HepG2 (cell line): ENCODE results near the gene GCG. TPM values are rescaled to one million over a fixed set of nuclear protein-coding genes. Genes with fewer than 3 reads are reported as not detected.

Source experiments
- ATAC-seq: fragments of 200-7000 bp; cut with Tn5 transposase; 3 replicates; pipeline ENCODE4 v1.9.1; 2020; ENCODE audit warnings: mild to moderate bottlenecking, moderate library complexity
- BruUV-seq: library from RNA; stranded (reverse); fragments of 400-500 nt; replicated peaks from 2 replicates; lab custom pipeline; 2021; lab: Mats Ljungman, UMichigan
- CTCF ChIA-PET: fragments of 300-600 bp; formaldehyde crosslinking; extraction: SDS; loops from one replicate; lab custom pipeline; 2021; ENCODE audit warnings: low total read pairs, inconsistent platforms, low intra/inter-chr PET ratio; lab: Yijun Ruan, JAX
- POLR2A ChIA-PET: fragments of 350-600 bp; sonication (Branson Sonifier 250); formaldehyde crosslinking; loops from one replicate; lab custom pipeline; 2020; ENCODE audit warnings: antibody characterized with exemption, inconsistent platforms; lab: Yijun Ruan, JAX
- DNase-seq: peaks from one replicate; pipeline ENCODE4 v3.0.0-alpha.2; 2015; ENCODE audit warnings: low spot score
- FAIRE-seq: peaks from 3 replicates; lab custom pipeline; 2011; peaks lifted over from hg19 to GRCh38; lab: Jason Lieb, UNC
- H2AFZ ChIP-seq: one replicate; pipeline ENCODE4 v1.6.1; 2011; ENCODE audit warnings: low read length, inconsistent platforms
- H3K27ac ChIP-seq: fragments of 300-600 bp; 3 replicates; pipeline ENCODE4 v1.8.0; 2011; ENCODE audit warnings: mixed run types, mild to moderate bottlenecking, mixed read lengths, low read length, inconsistent platforms; ENCODE audit not compliant: insufficient read depth; ENCODE audit errors: extremely low read length
- H3K27me3 ChIP-seq, 2 experiments: fragments of 200-600 bp in 1 of 2; 2 replicates in 1 of 2; 3 replicates in 1 of 2; pipeline versions ENCODE4 v1.6.0 to v1.8.0; 2011; ENCODE audit warnings: low read length in 2 of 2, mild to moderate bottlenecking in 2 of 2, moderate library complexity in 2 of 2, inconsistent platforms in 1 of 2; ENCODE audit not compliant: insufficient read depth in 2 of 2, control insufficient read depth in 1 of 2
- H3K36me3 ChIP-seq, 2 experiments: fragments of 200-600 bp in 1 of 2; replicated peaks in 1 of 2; 2 replicates in 1 of 2; 3 replicates in 1 of 2; pipeline versions ENCODE4 v1.5.1 to v1.8.0; 2011; ENCODE audit warnings: low read length in 2 of 2, inconsistent platforms in 1 of 2; ENCODE audit not compliant: insufficient read depth in 2 of 2, control insufficient read depth in 1 of 2
- H3K4me1 ChIP-seq: 2 replicates; pipeline ENCODE4 v1.5.1; 2012; ENCODE audit warnings: low read length, inconsistent platforms; ENCODE audit not compliant: insufficient read depth
- H3K4me2 ChIP-seq: 2 replicates; pipeline ENCODE4 v1.6.0; 2011; ENCODE audit warnings: low read depth, low read length, inconsistent platforms
- H3K4me3 ChIP-seq, 3 experiments: fragments of 200-600 bp in 1 of 3; sonication (generic), shearing (Covaris generic) in 1 of 3; replicated peaks in 1 of 3; 2 replicates each; pipeline ENCODE4 v1.5.1; 2011 to 2016; ENCODE audit warnings: low read length in 3 of 3, inconsistent platforms in 2 of 3, low read depth in 2 of 3, mild to moderate bottlenecking in 2 of 3, control low read depth in 1 of 3, mixed read lengths in 1 of 3; ENCODE audit not compliant: insufficient read depth in 1 of 3
- H3K79me2 ChIP-seq: one replicate; pipeline ENCODE4 v1.6.1; 2011; ENCODE audit warnings: low read length, inconsistent platforms; ENCODE audit not compliant: insufficient read depth
- H3K9ac ChIP-seq: 2 replicates; pipeline ENCODE4 v1.6.0; 2011; ENCODE audit warnings: mild to moderate bottlenecking, low read depth, low read length, inconsistent platforms; ENCODE audit not compliant: insufficient read depth
- H3K9me3 ChIP-seq: 2 replicates; pipeline ENCODE4 v1.5.1; 2012; ENCODE audit warnings: mild to moderate bottlenecking, low read length
- H4K20me1 ChIP-seq: 2 replicates; pipeline ENCODE4 v1.6.0; 2011; ENCODE audit warnings: inconsistent platforms, mild to moderate bottlenecking, low read length, moderate library complexity; ENCODE audit not compliant: insufficient read depth
- ARID2 ChIP-seq: sonication (generic); formaldehyde crosslinking; IDR thresholded peaks from 2 replicates; pipeline ENCODE4 v1.8.1; 2022; ENCODE audit warnings: mild to moderate bottlenecking, missing genetic modification reagents, borderline replicate concordance
- EHMT2 ChIP-seq: fragments of 200-600 bp; sonication (generic); IDR thresholded peaks from 2 replicates; pipeline ENCODE4 v1.7.0; 2017; ENCODE audit warnings: antibody characterized with exemption, low read depth, low read length, borderline replicate concordance
- HNF4A ChIP-seq: sonication (generic); formaldehyde crosslinking; IDR thresholded peaks from 2 replicates; pipeline ENCODE4 v1.4.0; 2020; ENCODE audit warnings: missing genetic modification reagents
- MED13 ChIP-seq: sonication (generic); formaldehyde crosslinking; IDR thresholded peaks from 2 replicates; pipeline ENCODE4 v1.5.0; 2020; ENCODE audit warnings: missing genetic modification reagents
- MEF2D ChIP-seq: sonication (generic); formaldehyde crosslinking; IDR thresholded peaks from 2 replicates; pipeline ENCODE4 v1.5.1; 2020; ENCODE audit warnings: mild to moderate bottlenecking, missing genetic modification reagents
- ZFY ChIP-seq: sonication (generic); formaldehyde crosslinking; IDR thresholded peaks from 2 replicates; pipeline ENCODE4 v1.4.0; 2020; ENCODE audit warnings: missing genetic modification reagents
- ZNF607 ChIP-seq: sonication (generic); formaldehyde crosslinking; IDR thresholded peaks from 2 replicates; pipeline ENCODE4 v1.5.1; 2020; ENCODE audit warnings: missing genetic modification reagents, mild to moderate bottlenecking, borderline replicate concordance
- ZNF816 ChIP-seq: sonication (generic); formaldehyde crosslinking; IDR thresholded peaks from 2 replicates; pipeline ENCODE4 v1.8.0; 2022; ENCODE audit warnings: missing genetic modification reagents, mild to moderate bottlenecking, borderline replicate concordance
- WGBS: methylation state at CpG from one replicate; pipeline ENCODE4 v1.1.6; 2017; ENCODE audit warnings: low lambda C conversion rate; 5-methylcytosine and 5-hydroxymethylcytosine counted together
- in situ Hi-C: cut with HindIII; loops from 2 replicates; pipeline ENCODE4 v1.10.0; 2017; ENCODE audit warnings: low pct_unique_long_range_greater_than_20kb; ENCODE audit not compliant: extremely low pct_ligation_motif_present
- intact Hi-C: fragments of 100-400 bp; cut with micrococcal nuclease; formaldehyde crosslinking; loops from one replicate; pipeline ENCODE4 v1.10.0; 2022; ENCODE audit not compliant: unreplicated experiment
- polyA plus RNA-seq, 8 experiments: library from polyadenylated mRNA; depleted of rRNA in 3 of 8; stranded (reverse) in 7 of 8; unstranded in 1 of 8; fragments of >200 nt; fragmentation: Illumina TruSeq in 4 of 8; extraction: Trizol in 4 of 8; gene quantifications; 2 replicates each; pipeline versions ENCODE4 v1.2.1 to v1.2.3, GENCODE V29; 2011 to 2016; ENCODE audit warnings: low read depth in 4 of 8, missing spikeins in 1 of 8, mixed read lengths in 1 of 8; ENCODE audit not compliant: insufficient read depth in 1 of 8
- total RNA-seq, 5 experiments: library from RNA; depleted of rRNA; stranded (reverse); fragments of >200 nt; fragmentation: Illumina TruSeq; extraction: Trizol; gene quantifications; 2 replicates each; pipeline ENCODE4 v1.2.3, GENCODE V29; 2016; ENCODE audit warnings: low read depth in 1 of 5
- TF ChIP-seq, protein P1 (sequence below): sonication (generic); formaldehyde crosslinking; conservative IDR thresholded peaks from 2 replicates; pipeline ENCODE4 v1.5.0; 2020; ENCODE audit warnings: missing genetic modification reagents
- TF ChIP-seq, protein P2 (sequence below): sonication (generic); formaldehyde crosslinking; IDR thresholded peaks from 2 replicates; pipeline ENCODE4 v1.4.0; 2020; ENCODE audit warnings: missing genetic modification reagents
- TF ChIP-seq, protein P3 (sequence below): sonication (generic); formaldehyde crosslinking; conservative IDR thresholded peaks from 2 replicates; pipeline ENCODE4 v1.8.1; 2023; ENCODE audit warnings: missing genetic modification reagents

Gene GCG
- total and polyA plus RNA-seq, 2 of the 13 experiments (the other 11 are each of a cell fraction or from before 2014, with no cell fraction given) = not detected

DNA sequence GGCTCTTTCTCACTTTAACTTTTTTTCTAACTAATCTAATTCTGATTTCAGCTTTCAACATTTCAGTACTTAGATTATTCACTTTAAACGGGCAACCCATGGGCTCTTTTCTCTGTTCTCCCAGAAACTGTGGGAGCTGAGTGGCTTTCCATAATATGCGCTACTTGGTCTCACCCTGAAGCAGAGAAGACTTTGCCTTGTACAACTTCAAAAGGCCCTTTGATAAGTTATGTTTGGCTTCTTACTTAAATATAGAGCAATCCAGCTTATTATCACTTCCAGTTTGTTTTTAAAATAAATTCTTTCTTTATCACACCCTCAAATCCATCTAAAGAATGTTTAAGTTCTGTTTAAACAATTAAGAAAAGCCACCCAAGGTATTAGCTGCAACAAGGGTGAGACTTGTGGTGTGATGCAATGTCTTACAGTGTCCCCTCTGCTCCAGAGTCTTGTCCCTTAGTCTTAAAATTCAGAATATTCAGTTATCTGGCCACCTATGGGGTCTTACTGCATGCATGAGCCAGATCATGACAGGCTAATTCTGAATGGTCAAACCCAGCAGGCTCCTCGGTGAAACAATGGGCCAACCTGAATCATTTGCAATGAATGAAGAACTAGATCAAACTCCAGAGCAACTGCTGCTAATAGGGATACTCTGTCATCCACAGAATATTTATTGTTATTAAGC, 38.8 kb downstream of the GCG start:
- BruUV-seq = no TSS peak
- DNase-seq (peak; percentile 51), ATAC-seq (peak; percentile 68), FAIRE-seq (no peak)
- Histone ChIP-seq H4K20me1 (no peaks in the 10 kb centered on the region), H3K4me3 (peak overlapping the region in 2 of 3 experiments; percentile 25 to 34; a peak in 3 of 6 replicates), H3K27ac (peak overlapping the region; percentile 73), H3K4me2 (peak overlapping the region; percentile 76), H3K36me3 (no peaks in the 10 kb centered on the region), H3K79me2 (no peaks in the 10 kb centered on the region), H3K4me1 (peaks cover 70% of the 10 kb centered on the region), H3K9ac (peak overlapping the region; percentile 53; the same call in 1 of the 2 replicates), H3K27me3 (no peaks in the 10 kb centered on the region), H3K9me3 (peaks cover 13% of the 10 kb centered on the region), H2AFZ (peak overlapping the region; percentile 52)
- POLR2A ChIA-PET = interaction anchor here (1.4 to 2.4 kb wide), 3 partner anchors 9 to 86 kb away, joined by 4 to 20 read pairs (median 4); partner anchors contain the start of gene DPP4
- in situ Hi-C loops (no loop called here), intact Hi-C loops (loop anchor here (2.0 kb wide), 2 partner anchors 24 to 86 kb away; no protein-coding TSS in a partner anchor)
- CTCF ChIA-PET = no interaction called here
- 9% methylated on average over 3 of the region's 3 CpGs for WGBS
- TF ChIP-seq MEF2D (CRISPR knock-in tag) (no peak), MED13 (CRISPR knock-in tag) (0 out of 2 replicates have a peak, but pooled peaks have one; percentile 38), ZNF816 (CRISPR knock-in tag) (no peak), ARID2 (CRISPR knock-in tag) (no peak), EHMT2 (no peak), ZNF607 (CRISPR knock-in tag) (peak; percentile 41; the same call in 1 of the 2 replicates), HNF4A (CRISPR knock-in tag) (0 out of 2 replicates have a peak, but pooled peaks have one; percentile 37), ZFY (CRISPR knock-in tag) (0 out of 2 replicates have a peak, but pooled peaks have one; percentile 12)
- TF ChIP-seq, protein P1, sequence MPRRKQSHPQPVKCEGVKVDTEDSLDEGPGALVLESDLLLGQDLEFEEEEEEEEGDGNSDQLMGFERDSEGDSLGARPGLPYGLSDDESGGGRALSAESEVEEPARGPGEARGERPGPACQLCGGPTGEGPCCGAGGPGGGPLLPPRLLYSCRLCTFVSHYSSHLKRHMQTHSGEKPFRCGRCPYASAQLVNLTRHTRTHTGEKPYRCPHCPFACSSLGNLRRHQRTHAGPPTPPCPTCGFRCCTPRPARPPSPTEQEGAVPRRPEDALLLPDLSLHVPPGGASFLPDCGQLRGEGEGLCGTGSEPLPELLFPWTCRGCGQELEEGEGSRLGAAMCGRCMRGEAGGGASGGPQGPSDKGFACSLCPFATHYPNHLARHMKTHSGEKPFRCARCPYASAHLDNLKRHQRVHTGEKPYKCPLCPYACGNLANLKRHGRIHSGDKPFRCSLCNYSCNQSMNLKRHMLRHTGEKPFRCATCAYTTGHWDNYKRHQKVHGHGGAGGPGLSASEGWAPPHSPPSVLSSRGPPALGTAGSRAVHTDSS (CRISPR knock-in tag) = no peak
- TF ChIP-seq, protein P2, sequence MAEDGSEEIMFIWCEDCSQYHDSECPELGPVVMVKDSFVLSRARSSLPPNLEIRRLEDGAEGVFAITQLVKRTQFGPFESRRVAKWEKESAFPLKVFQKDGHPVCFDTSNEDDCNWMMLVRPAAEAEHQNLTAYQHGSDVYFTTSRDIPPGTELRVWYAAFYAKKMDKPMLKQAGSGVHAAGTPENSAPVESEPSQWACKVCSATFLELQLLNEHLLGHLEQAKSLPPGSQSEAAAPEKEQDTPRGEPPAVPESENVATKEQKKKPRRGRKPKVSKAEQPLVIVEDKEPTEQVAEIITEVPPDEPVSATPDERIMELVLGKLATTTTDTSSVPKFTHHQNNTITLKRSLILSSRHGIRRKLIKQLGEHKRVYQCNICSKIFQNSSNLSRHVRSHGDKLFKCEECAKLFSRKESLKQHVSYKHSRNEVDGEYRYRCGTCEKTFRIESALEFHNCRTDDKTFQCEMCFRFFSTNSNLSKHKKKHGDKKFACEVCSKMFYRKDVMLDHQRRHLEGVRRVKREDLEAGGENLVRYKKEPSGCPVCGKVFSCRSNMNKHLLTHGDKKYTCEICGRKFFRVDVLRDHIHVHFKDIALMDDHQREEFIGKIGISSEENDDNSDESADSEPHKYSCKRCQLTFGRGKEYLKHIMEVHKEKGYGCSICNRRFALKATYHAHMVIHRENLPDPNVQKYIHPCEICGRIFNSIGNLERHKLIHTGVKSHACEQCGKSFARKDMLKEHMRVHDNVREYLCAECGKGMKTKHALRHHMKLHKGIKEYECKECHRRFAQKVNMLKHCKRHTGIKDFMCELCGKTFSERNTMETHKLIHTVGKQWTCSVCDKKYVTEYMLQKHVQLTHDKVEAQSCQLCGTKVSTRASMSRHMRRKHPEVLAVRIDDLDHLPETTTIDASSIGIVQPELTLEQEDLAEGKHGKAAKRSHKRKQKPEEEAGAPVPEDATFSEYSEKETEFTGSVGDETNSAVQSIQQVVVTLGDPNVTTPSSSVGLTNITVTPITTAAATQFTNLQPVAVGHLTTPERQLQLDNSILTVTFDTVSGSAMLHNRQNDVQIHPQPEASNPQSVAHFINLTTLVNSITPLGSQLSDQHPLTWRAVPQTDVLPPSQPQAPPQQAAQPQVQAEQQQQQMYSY (CRISPR knock-in tag) = peak; percentile 43; the same call in 1 of the 2 replicates
- TF ChIP-seq, protein P3, sequence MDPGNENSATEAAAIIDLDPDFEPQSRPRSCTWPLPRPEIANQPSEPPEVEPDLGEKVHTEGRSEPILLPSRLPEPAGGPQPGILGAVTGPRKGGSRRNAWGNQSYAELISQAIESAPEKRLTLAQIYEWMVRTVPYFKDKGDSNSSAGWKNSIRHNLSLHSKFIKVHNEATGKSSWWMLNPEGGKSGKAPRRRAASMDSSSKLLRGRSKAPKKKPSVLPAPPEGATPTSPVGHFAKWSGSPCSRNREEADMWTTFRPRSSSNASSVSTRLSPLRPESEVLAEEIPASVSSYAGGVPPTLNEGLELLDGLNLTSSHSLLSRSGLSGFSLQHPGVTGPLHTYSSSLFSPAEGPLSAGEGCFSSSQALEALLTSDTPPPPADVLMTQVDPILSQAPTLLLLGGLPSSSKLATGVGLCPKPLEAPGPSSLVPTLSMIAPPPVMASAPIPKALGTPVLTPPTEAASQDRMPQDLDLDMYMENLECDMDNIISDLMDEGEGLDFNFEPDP (CRISPR knock-in tag) = no peak
